ENCODE measurements around the gene CISD1.

DNA sequence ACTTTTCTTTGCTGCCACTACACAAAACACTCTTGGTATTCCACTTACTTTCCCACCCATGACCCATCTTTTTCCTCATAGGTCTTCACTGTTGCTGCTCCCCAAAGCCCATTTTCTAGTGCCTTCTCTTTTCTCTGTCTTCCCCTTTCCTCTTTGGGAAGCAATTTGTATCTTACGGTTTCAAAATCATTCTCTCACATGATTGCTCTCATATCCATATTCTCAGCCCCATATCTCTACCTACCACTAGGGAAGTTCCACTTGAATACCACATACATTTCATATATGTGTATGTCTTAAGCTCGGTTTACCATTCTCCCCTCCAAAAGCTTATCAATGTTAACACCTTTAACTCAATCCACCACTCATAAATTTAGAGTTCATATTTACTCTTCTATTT, 62.7 kb downstream of the CISD1 start:
- TF ChIP-seq, protein P1, sequence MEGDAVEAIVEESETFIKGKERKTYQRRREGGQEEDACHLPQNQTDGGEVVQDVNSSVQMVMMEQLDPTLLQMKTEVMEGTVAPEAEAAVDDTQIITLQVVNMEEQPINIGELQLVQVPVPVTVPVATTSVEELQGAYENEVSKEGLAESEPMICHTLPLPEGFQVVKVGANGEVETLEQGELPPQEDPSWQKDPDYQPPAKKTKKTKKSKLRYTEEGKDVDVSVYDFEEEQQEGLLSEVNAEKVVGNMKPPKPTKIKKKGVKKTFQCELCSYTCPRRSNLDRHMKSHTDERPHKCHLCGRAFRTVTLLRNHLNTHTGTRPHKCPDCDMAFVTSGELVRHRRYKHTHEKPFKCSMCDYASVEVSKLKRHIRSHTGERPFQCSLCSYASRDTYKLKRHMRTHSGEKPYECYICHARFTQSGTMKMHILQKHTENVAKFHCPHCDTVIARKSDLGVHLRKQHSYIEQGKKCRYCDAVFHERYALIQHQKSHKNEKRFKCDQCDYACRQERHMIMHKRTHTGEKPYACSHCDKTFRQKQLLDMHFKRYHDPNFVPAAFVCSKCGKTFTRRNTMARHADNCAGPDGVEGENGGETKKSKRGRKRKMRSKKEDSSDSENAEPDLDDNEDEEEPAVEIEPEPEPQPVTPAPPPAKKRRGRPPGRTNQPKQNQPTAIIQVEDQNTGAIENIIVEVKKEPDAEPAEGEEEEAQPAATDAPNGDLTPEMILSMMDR (IDR thresholded peaks at IDR 0.05; ENCODE audit: poor library complexity) = no peak
- TF ChIP-seq EZH2 (IDR thresholded peaks at IDR 0.05; ENCODE audit: borderline replicate concordance) = no peak
- no peak for TF ChIP-seq EZH2phosphoT487 (IDR thresholded peaks at IDR 0.05; ENCODE audit: low read depth, severe bottlenecking, unreplicated experiment)

Measured in hepatocyte (in vitro differentiated cells).